SJSA1 (cell line): ENCODE data around the gene LDLRAD3. TPM values are rescaled to one million over a fixed set of nuclear protein-coding genes. Genes with fewer than 3 reads are reported as not detected.
"Not testable (repeated sequence)": the region's sequence is repeated elsewhere in the genome, so short reads cannot be mapped to it uniquely, and the experiment has no call there.

Source experiments
- DNase-seq, 2 experiments: peaks; one replicate each; pipeline ENCODE4 v3.0.0-alpha.2; 2015 to 2020; ENCODE audit warnings: low spot score in 2 of 2, low read depth in 1 of 2
- H3K27ac ChIP-seq: fragments of 250-450 bp; sonication (Bioruptor Pico); 2 replicates; pipeline ENCODE4 v1.5.1; 2020; ENCODE audit warnings: mild to moderate bottlenecking, moderate library complexity
- H3K27me3 ChIP-seq: fragments of 250-450 bp; sonication (Bioruptor Pico); replicated peaks from 2 replicates; pipeline ENCODE4 v1.5.1; 2020; ENCODE audit warnings: mild to moderate bottlenecking, moderate library complexity
- H3K36me3 ChIP-seq: fragments of 250-450 bp; sonication (Bioruptor Pico); 2 replicates; pipeline ENCODE4 v1.5.1; 2020; ENCODE audit warnings: mild to moderate bottlenecking
- H3K4me1 ChIP-seq: fragments of 250-450 bp; sonication (Bioruptor Pico); replicated peaks from 2 replicates; pipeline ENCODE4 v1.6.1; 2021; ENCODE audit warnings: mild to moderate bottlenecking
- H3K4me3 ChIP-seq: fragments of 250-450 bp; sonication (Bioruptor Pico); 2 replicates; pipeline ENCODE4 v1.5.1; 2020; ENCODE audit warnings: mild to moderate bottlenecking
- H3K9me3 ChIP-seq: fragments of 250-450 bp; sonication (Bioruptor Pico); replicated peaks from 2 replicates; pipeline ENCODE4 v1.5.1; 2020; ENCODE audit warnings: mild to moderate bottlenecking
- total RNA-seq: library from RNA; depleted of rRNA; stranded (reverse); fragments of >200 nt; shearing (Covaris generic); gene quantifications from 2 replicates; pipeline ENCODE4 v1.2.3, GENCODE V29; 2014

The LDLRAD3 gene
- total RNA-seq, 1 experiment from 2014 or later, result 5.8 TPM

DNA sequence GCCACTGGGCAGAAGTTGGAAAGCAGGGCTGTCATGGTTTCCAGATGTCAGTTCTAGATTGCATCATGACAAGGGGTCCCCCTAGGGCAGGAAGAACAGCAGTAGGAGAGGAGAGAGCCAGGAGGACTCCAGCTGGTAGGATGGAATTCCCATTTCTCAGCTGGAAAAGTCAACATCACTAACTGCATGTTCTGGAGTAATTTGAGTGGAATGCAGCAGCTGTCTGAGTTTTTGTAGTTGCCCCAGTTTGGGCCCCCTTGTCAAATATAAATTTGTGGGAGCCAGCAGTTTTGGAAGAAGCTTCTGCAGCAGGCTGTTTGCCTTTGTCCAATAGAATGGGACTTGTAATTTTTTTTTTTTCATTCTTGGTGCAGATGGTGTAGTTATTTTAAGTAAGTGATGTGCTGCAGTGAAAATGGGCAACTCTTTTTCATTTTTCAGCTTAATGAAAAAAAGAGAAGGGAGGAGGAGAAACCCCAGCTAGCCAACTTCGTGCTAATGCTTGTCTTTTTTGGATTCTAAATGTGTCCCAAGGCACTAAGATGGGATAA is 86.9 kb downstream of the LDLRAD3 start:
- no peak overlapping the region for H3K27ac ChIP-seq
- no peaks in the 10 kb centered on the region for H3K36me3 ChIP-seq
- H3K4me1 ChIP-seq, result peaks cover 18% of the 10 kb centered on the region
- no peaks in the 10 kb centered on the region for H3K9me3 ChIP-seq
- no peak overlapping the region for H3K4me3 ChIP-seq
- no peaks in the 10 kb centered on the region for H3K27me3 ChIP-seq
- no peak for DNase-seq

DNA sequence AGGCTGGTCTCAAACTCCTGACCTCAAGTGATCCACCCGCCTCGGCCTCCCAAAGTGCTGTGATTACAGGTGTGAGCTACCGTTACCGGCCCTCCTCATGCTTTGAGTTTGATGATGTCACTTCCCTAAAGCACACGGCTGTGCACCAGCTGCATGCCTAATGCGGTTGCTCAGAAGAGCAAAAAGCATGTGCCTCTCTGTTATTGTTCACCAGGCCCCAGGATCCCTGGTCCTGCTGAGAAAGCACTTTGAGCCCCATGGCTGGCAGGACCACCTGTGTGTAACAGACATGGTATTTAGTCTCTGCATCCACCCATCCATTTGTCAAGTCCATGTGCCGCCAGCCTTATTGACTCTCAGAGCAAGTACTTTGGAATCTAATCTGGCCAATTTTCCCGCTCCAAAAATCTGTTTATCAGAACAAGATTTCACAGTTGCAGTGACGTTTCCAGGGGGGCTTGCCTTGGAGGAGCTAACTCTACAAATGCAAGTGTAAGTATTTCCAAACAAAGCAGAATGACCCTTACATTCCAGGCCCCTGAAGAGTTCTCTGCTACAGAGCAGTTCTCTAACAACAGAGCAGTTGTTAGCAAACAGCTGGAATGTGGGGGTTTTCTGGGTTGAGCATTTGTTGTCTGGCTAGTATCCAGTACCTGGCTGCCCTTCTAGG is 89.4 kb downstream of the LDLRAD3 start:
- Histone ChIP-seq H3K27me3 (no peaks in the 10 kb centered on the region), H3K27ac (no peak overlapping the region), H3K36me3 (no peaks in the 10 kb centered on the region), H3K4me3 (no peak overlapping the region), H3K9me3 (no peaks in the 10 kb centered on the region), H3K4me1 (peaks cover 18% of the 10 kb centered on the region)
- DNase-seq, result no peak

DNA sequence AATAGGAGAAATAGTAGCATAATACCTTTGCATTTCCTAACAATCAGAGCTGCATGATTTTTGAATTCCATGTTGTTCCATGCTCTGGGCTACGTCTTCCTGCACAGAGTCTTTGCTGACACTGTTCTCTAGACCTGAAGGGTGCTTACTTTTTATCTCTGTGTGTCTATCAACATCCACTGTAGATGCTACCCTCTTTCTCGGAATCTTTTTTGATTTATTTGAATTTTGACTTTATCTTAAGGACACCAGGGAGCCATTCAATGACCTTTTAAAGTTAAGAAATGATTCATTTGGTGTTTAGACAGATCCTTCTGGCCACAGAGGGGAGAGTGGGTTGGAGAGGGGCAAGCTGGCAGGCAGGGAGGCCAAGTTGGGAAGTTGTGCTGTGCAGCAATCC is 90.1 kb downstream of the LDLRAD3 start:
- no peak for DNase-seq

DNA sequence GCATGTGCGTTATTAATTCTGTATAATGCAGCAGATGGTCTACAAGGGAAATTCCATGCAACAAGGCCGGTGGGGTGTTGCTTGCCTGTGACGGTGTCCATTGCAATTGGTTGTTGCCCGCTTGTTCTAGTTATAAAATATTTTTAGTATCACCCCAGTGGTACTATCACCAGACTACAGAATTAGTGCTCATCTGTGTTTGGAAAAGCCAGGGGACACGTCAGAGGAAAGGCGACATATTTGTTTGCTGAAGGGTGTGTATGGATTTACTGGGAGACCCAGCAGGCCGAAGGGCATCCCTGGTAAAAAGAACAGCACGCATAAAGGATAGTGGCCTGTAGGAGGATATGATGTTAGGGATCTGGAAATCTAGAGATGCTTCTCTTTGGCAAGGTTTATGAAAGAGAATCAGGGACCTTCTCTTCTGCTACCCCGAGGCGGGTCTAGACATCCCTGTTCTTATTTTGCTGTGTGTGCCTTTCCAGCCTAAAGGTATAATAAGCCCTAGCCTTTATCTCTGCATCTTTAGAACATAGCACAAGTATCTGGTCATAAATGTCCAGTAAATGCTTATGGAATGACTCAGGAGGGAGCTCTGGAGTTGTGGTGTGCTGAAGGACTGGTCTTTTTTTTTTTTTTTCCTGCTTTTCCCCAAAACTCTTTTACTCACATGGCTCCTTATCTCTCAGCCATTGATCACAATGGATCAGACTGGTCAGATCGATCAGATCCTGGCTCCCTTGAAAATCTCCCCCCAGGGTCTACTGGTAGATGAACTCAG is 90.9 kb downstream of the LDLRAD3 start:
- peak in 1 of 2 experiments; percentile 70 for DNase-seq
- H3K4me3 ChIP-seq, result no peak overlapping the region
- peak overlapping the region; percentile 52 for H3K27ac ChIP-seq
- H3K9me3 ChIP-seq, result no peaks in the 10 kb centered on the region
- H3K4me1 ChIP-seq, result peaks cover 18% of the 10 kb centered on the region
- H3K36me3 ChIP-seq, result no peaks in the 10 kb centered on the region
- H3K27me3 ChIP-seq, result no peaks in the 10 kb centered on the region

More for the DNA sequence above, 90.1 kb downstream of the LDLRAD3 start:
- Histone ChIP-seq H3K9me3 (no peaks in the 10 kb centered on the region), H3K4me1 (peaks cover 18% of the 10 kb centered on the region), H3K27me3 (no peaks in the 10 kb centered on the region), H3K27ac (no peak overlapping the region), H3K4me3 (no peak overlapping the region), H3K36me3 (no peaks in the 10 kb centered on the region)

DNA sequence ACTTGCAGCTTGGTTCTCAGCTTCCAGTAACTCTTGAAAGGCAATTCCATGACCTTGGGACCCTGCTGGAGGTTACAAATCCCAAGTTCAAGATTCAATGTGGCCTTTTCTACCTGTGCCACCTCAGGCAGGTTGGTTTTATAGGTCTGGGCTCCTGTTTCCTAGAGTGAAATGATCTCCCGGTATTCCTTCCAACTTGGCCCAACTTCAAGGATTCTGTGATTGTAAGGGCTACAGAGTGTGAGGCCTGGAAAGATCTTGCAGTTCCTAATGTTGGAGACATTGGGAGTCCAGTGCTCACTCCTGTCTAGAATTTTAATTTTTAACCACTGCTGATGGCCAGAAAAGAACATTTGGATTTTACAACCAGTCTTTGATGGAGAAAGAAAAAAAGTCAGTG is 91.6 kb downstream of the LDLRAD3 start:
- Histone ChIP-seq H3K27me3 (no peaks in the 10 kb centered on the region), H3K9me3 (no peaks in the 10 kb centered on the region), H3K36me3 (no peaks in the 10 kb centered on the region), H3K4me3 (no peak overlapping the region), H3K27ac (peak overlapping the region; percentile 52; the same call in 1 of the 2 replicates), H3K4me1 (peaks cover 18% of the 10 kb centered on the region)
- DNase-seq, result no peak

DNA sequence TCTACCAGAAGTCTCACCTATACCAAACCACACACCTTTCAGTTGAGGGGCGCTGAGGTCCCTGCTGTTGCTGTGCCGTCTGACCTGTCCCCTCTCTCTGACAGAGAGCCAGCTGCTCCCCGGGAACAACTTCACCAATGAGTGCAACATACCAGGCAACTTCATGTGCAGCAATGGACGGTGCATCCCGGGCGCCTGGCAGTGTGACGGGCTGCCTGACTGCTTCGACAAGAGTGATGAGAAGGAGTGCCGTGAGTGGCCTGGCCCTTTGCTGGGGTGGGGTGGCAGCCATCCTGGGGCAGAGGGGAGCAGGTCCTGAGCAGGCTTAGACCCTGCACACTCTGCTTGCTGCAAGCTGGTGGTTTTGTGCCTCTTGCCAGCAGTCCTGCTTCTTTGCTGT is 92.1 kb downstream of the LDLRAD3 start:
- Histone ChIP-seq H3K27ac (no peak overlapping the region), H3K4me1 (peaks cover 18% of the 10 kb centered on the region), H3K4me3 (no peak overlapping the region), H3K36me3 (no peaks in the 10 kb centered on the region), H3K9me3 (no peaks in the 10 kb centered on the region), H3K27me3 (no peaks in the 10 kb centered on the region)
- DNase-seq, result no peak

DNA sequence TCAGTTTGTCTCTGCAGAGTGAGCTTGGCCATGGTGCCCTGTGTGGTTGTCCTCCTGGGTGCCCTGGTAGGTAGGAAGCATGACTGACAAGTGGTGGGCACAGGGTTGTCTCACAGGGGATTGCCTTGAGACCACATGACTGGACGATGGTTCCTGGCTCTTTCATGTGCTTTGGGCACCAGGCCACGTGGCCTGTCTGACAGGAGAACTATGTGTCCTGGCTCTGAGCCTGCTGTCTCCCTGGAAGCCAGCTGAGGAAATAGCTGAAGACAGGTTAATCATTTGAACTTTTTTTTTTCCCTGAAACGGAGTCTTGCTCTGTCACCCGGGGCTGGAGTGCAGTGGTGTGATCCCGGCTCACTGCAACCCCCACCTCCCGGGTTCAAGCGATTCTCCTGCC is 93.2 kb downstream of the LDLRAD3 start:
- Histone ChIP-seq H3K4me3 (no peak overlapping the region), H3K36me3 (no peaks in the 10 kb centered on the region), H3K27me3 (no peaks in the 10 kb centered on the region), H3K27ac (no peak overlapping the region), H3K9me3 (no peaks in the 10 kb centered on the region), H3K4me1 (peaks cover 18% of the 10 kb centered on the region)
- no peak for DNase-seq

DNA sequence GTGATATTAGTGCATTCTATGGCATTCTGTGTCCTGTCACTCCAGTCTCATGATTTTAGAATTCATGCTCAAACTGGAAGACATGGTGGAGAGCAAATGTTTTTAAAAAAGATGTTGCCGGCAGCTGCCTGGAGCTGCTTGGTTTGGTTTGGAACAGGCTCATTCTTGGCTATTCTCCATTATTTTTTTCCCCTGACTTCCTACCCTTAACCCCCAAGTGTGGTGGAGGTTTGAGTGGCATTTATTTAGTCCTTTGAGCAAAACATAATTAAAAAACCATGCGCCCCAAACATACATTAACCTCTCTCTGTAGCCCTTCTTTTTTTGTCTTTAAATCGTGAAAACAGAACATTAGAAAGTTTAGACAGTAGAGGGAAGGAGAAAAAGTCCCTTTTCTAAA is 94.7 kb downstream of the LDLRAD3 start:
- DNase-seq, result no peak
- H3K36me3 ChIP-seq, result no peaks in the 10 kb centered on the region
- no peaks in the 10 kb centered on the region for H3K27me3 ChIP-seq
- peaks cover 18% of the 10 kb centered on the region for H3K4me1 ChIP-seq
- H3K4me3 ChIP-seq, result no peak overlapping the region
- no peaks in the 10 kb centered on the region for H3K9me3 ChIP-seq
- H3K27ac ChIP-seq, result no peak overlapping the region

DNA sequence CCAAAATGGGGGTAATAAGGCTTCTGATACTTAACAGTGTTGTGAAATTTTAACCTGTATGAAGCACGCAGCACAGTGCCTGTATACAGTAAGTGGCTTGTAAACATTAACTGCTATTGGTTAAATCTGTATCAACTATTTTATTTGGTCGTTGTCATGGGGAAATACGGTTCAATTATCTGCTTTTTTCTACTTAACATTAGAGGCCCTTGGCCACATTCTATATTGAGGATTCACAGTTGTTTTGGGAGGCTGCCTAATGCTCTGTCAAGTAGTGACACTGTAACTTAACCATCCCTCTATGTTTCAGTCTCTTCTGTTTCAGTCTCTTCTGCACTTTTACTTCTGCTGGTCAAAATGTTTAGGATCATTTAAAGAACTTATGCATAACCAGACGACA is 95.6 kb downstream of the LDLRAD3 start:
- Histone ChIP-seq H3K4me1 (peaks cover 12% of the 10 kb centered on the region), H3K36me3 (no peaks in the 10 kb centered on the region), H3K27me3 (no peaks in the 10 kb centered on the region), H3K9me3 (no peaks in the 10 kb centered on the region), H3K27ac (no peak overlapping the region), H3K4me3 (no peak overlapping the region)
- DNase-seq, result no peak

DNA sequence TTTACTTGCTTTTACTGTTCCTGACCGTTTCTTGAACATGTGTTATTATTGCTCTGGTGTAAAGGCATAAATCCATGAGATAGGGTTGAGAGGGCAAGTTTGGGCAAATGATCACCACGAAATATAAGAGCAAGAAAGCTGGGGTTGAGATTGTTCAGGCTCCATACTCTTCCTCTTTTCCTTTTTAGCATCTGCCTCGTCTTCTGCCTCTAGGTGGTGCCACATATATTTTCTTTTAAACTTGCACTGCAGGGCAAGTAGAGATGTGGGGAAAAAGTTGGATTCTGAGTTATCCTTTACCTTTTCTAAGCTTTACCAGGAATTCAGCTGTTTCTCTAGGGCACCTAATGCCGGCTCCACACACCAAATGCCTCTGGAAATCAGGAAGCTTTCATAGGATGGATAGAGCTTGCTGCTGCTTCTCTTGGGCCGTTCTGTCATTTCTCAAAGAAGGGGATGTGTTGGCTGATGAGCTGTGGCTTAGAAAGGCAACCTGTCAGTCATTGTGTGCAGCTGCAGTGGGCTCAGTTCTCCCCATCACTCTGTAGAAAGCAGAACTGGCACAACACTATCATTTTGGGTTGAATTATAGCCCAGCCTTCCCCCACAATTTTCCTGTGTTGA is 98.2 kb downstream of the LDLRAD3 start:
- Histone ChIP-seq H3K9me3 (no peaks in the 10 kb centered on the region), H3K4me1 (no peaks in the 10 kb centered on the region), H3K4me3 (no peak overlapping the region), H3K36me3 (no peaks in the 10 kb centered on the region), H3K27me3 (no peaks in the 10 kb centered on the region), H3K27ac (no peak overlapping the region)
- peak in 1 of 2 experiments; percentile 30 for DNase-seq

DNA sequence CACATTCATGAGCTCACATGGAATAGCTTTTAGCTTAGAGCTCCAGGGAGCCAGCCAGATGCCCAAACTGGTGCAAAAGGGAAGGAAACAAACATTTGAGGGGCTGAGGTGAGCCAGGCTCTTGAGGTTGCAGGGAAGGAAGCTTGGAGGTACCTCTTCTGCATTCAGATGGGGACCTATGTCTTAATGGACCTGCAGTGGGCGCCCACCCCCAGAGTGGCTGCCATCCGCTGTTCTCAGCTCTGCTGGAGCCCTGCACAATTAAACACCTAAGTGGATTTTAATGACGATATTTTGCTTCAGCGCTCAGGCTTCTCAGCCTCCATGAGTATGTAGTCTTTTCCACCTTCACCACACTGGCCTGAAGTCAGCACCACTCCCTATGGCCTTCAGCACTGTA is 100.8 kb downstream of the LDLRAD3 start:
- Histone ChIP-seq H3K4me3 (no peak overlapping the region), H3K4me1 (no peaks in the 10 kb centered on the region), H3K27ac (no peak overlapping the region), H3K9me3 (no peaks in the 10 kb centered on the region), H3K36me3 (no peaks in the 10 kb centered on the region), H3K27me3 (no peaks in the 10 kb centered on the region)
- DNase-seq, result no peak

DNA sequence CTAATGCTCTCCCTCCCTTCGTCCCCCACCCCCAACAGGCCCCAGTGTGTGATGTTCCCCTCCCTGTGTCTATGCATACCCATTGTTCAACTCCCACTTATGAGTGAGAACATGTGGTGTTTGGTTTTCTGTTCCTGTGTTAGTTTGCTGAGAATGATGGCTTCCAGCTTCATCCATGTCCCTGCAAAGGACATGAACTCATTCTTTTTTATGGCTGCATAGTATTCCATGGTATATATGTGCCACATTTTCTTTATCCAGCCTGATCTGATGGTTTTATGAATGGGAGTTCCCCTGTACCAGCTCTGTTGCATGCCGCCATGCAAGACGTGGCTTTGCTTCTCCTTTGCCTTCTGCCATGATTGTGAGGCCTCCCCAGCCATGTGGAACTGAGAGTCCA is 102.1 kb downstream of the LDLRAD3 start:
- H3K27ac ChIP-seq, DNase-seq, H3K4me1 ChIP-seq, H3K4me3 ChIP-seq, H3K9me3 ChIP-seq, H3K27me3 ChIP-seq, H3K36me3 ChIP-seq: not testable (repeated sequence)

DNA sequence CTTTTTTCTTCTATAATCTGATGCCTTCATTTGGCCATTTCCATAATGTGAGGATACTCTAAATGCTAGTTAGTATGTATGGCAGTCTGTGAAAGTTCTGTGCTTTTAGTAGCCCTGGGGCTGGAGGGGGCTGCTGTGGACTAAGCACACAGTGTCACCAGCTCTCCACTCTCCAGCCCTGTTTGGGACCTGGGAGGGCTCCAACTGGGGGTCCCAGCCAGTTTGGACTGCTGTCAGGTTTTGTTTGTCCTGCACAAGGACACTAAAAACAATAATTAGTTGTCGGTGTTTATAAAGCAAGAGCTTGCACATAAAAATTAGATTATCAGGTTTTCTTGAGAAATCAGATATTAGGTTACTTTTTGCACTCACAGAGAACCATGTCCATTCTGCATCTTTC is 103.1 kb downstream of the LDLRAD3 start:
- Histone ChIP-seq H3K4me1 (no peaks in the 10 kb centered on the region; the same call in 1 of the 2 replicates), H3K9me3 (no peaks in the 10 kb centered on the region), H3K27ac (no peak overlapping the region), H3K27me3 (no peaks in the 10 kb centered on the region), H3K36me3 (no peaks in the 10 kb centered on the region), H3K4me3 (no peak overlapping the region)
- no peak for DNase-seq

DNA sequence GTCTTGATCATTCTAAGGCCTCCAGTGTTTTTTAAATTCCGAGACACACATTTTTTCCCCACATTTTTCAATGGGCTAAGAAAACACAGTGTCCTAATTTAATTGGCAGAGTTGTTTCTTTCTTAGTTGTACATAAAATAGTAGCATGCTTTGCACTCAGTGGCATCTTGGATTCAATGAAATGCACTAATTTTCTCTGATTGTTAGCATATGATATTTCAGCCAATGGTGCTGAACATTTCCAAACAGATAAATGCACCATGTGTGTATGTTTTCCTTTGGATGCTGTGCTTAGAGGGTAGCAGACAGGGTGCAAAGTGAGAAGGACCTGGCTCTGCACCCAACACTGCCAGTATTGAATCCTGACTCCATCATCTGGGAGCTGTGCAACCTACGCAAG is 103.5 kb downstream of the LDLRAD3 start:
- no peak overlapping the region for H3K27ac ChIP-seq
- no peak for DNase-seq
- H3K4me1 ChIP-seq, result no peaks in the 10 kb centered on the region; the same call in 1 of the 2 replicates
- no peaks in the 10 kb centered on the region for H3K27me3 ChIP-seq
- H3K9me3 ChIP-seq, result no peaks in the 10 kb centered on the region
- H3K4me3 ChIP-seq, result no peak overlapping the region
- H3K36me3 ChIP-seq, result no peaks in the 10 kb centered on the region
